Osteoblast (primary cell): Measurements from ENCODE around the gene NDUFB7. TPM values are rescaled to one million over a fixed set of nuclear protein-coding genes. Genes with fewer than 3 reads are reported as not detected.

ENCODE experiments used
- DNase-seq: peaks from one replicate; pipeline ENCODE4 v3.0.0; 2011; ENCODE audit warnings: low spot score, mixed read lengths; ENCODE audit not compliant: insufficient read length; ENCODE audit errors: missing footprints
- H2AFZ ChIP-seq: 2 replicates; pipeline ENCODE4 v1.6.0; 2011; ENCODE audit warnings: mild to moderate bottlenecking, low read length
- H3K27ac ChIP-seq: 2 replicates; pipeline ENCODE4 v1.5.1; 2011; ENCODE audit warnings: mild to moderate bottlenecking, low read depth, low read length, moderate library complexity
- H3K27me3 ChIP-seq: 2 replicates; pipeline ENCODE4 v1.6.0; 2012; ENCODE audit warnings: mild to moderate bottlenecking, control low read depth, inconsistent platforms, low read length, moderate library complexity; ENCODE audit not compliant: insufficient read depth
- H3K36me3 ChIP-seq: 2 replicates; pipeline ENCODE4 v1.5.1; 2011; ENCODE audit warnings: mild to moderate bottlenecking, low read length, control low read depth, moderate library complexity; ENCODE audit not compliant: insufficient read depth
- H3K4me1 ChIP-seq: 2 replicates; pipeline ENCODE4 v1.5.1; 2011; ENCODE audit warnings: mild to moderate bottlenecking, low read length, control low read depth, moderate library complexity; ENCODE audit not compliant: insufficient read depth
- H3K4me2 ChIP-seq: 2 replicates; pipeline ENCODE4 v1.6.0; 2011; ENCODE audit warnings: mild to moderate bottlenecking, low read length; ENCODE audit not compliant: insufficient read depth
- H3K4me3 ChIP-seq: fragments of 200-600 bp; sonication (generic); 3 replicates; pipeline ENCODE4 v1.5.1; 2012; ENCODE audit warnings: mild to moderate bottlenecking, low read length, inconsistent platforms; ENCODE audit not compliant: insufficient read depth
- H3K79me2 ChIP-seq: 2 replicates; pipeline ENCODE4 v1.6.0; 2012; ENCODE audit warnings: mild to moderate bottlenecking, low read length, control low read depth, inconsistent platforms; ENCODE audit not compliant: insufficient read depth
- H3K9me3 ChIP-seq: 2 replicates; pipeline ENCODE4 v1.5.1; 2011; ENCODE audit warnings: low read depth, low read length, control low read depth
- H4K20me1 ChIP-seq: 2 replicates; pipeline ENCODE4 v1.6.0; 2012; ENCODE audit warnings: mild to moderate bottlenecking, low read length, control low read depth; ENCODE audit not compliant: insufficient read depth
- CTCF ChIP-seq: IDR thresholded peaks from 2 replicates; pipeline ENCODE4 v1.5.1; 2011; ENCODE audit warnings: mild to moderate bottlenecking, low read depth, low read length, moderate library complexity; ENCODE audit errors: extremely low read depth
- small RNA-seq: library from RNA; depleted of rRNA; stranded (forward); fragments of <200 nt; gene quantifications from one replicate; pipeline ENCODE3, GENCODE V24; 2012
- total RNA-seq: library from RNA; depleted of rRNA; stranded (reverse); fragments of >200 nt; gene quantifications from 2 replicates; pipeline ENCODE4 v1.2.3, GENCODE V29; 2012

NDUFB7 gene
- total RNA-seq, 1 donor: 219 TPM

- peaks cover 40% of the 10 kb centered on the region for H3K79me2 ChIP-seq
- no peaks in the 10 kb centered on the region for H3K9me3 ChIP-seq
Observed at GRCh38 chr19:14516746-14517438, 55.0 kb downstream of the NDUFB7 start.

More at GRCh38 chr19:14516746-14517438, 55.0 kb downstream of the NDUFB7 start:
- peak overlapping the region; percentile 93 for H3K4me3 ChIP-seq
- peaks cover 29% of the 10 kb centered on the region for H4K20me1 ChIP-seq
- no peak overlapping the region for H2AFZ ChIP-seq
- no peak for TF ChIP-seq CTCF
- H3K4me1 ChIP-seq: peaks cover 29% of the 10 kb centered on the region
- peak; percentile 57 for DNase-seq
- H3K36me3 ChIP-seq: peaks cover 27% of the 10 kb centered on the region
- H3K4me2 ChIP-seq: peak overlapping the region; percentile 92
- H3K27me3 ChIP-seq: no peaks in the 10 kb centered on the region
- peak overlapping the region; percentile 2 for H3K27ac ChIP-seq

Small RNA genes lying within 50 kb of the gene (small RNA-seq; reads per million reads assigned to genes)
- not detected for gene RN7SL842P

Other genes starting within 250 kb of the NDUFB7 start
- 16.8 and 25.3 TPM in 2 replicates for gene ADGRE5, start 190.6 kb downstream of the NDUFB7 start, total RNA-seq
- gene DDX39A, start 152.7 kb downstream of the NDUFB7 start, total RNA-seq: 42.1 and 49.2 TPM in 2 replicates
- gene PKN1, start 138.8 kb downstream of the NDUFB7 start, total RNA-seq: 138 and 167 TPM in 2 replicates
- gene PTGER1, start 96.7 kb downstream of the NDUFB7 start, total RNA-seq: 0.72 and 0.88 TPM in 2 replicates
- gene GIPC1, start 75.9 kb downstream of the NDUFB7 start, total RNA-seq: 114 and 115 TPM in 2 replicates
- 65.1 and 70.9 TPM in 2 replicates for gene DNAJB1, start 53.7 kb downstream of the NDUFB7 start, total RNA-seq
- 40.1 and 41.6 TPM in 2 replicates for gene TECR, start 42.5 kb downstream of the NDUFB7 start, total RNA-seq
- under 0.01 TPM in 1 of 2 replicates, not detected in the other for gene CLEC17A, start 11.0 kb upstream of the NDUFB7 start, total RNA-seq
- gene ADGRE3, start 102.8 kb upstream of the NDUFB7 start, total RNA-seq: not detected in 2 replicates
- gene ZNF333, start 118.0 kb upstream of the NDUFB7 start, total RNA-seq: 19.2 and 31.1 TPM in 2 replicates
- 0.59 and 0.72 TPM in 2 replicates for gene ADGRE2, start 206.5 kb upstream of the NDUFB7 start, total RNA-seq